ENCODE data around the gene SEMA3C. TPM values are rescaled to one million over a fixed set of nuclear protein-coding genes. Genes with fewer than 3 reads are reported as not detected.

The SEMA3C gene
- total and polyA plus RNA-seq, 8 donors = 58.0 to 118 (median 95.0) TPM

DNA sequence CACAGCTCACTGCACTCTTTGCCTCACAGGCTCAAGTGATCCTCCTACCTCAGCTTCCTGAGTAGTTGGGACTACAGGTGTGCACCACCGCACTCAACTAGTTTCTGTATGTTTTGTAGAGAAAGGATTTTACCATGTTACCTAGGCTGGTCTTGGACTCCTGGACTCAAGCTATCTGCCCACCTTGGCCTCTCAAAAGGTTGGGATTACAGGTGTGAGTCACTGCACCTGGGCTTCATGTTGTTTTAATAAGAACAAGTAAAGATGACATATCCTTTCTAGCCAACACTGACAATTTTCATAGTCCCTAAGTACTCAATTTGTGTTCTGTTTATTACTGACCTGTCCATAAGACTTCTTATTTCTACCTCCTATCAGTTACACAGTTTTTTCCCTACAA, 16.8 kb downstream of the SEMA3C start:
- Histone ChIP-seq H3K9me3 (no peaks in the 10 kb centered on the region), H3K27ac (no peak overlapping the region), H3K36me3 (no peaks in the 10 kb centered on the region), H3K27me3 (no peaks in the 10 kb centered on the region), H3K4me1 (no peaks in the 10 kb centered on the region), H3K4me3 (no peak overlapping the region)
- no peak for ATAC-seq
- intact Hi-C loops (cut with DNase I) = no loop called here
- TF ChIP-seq, protein P1, sequence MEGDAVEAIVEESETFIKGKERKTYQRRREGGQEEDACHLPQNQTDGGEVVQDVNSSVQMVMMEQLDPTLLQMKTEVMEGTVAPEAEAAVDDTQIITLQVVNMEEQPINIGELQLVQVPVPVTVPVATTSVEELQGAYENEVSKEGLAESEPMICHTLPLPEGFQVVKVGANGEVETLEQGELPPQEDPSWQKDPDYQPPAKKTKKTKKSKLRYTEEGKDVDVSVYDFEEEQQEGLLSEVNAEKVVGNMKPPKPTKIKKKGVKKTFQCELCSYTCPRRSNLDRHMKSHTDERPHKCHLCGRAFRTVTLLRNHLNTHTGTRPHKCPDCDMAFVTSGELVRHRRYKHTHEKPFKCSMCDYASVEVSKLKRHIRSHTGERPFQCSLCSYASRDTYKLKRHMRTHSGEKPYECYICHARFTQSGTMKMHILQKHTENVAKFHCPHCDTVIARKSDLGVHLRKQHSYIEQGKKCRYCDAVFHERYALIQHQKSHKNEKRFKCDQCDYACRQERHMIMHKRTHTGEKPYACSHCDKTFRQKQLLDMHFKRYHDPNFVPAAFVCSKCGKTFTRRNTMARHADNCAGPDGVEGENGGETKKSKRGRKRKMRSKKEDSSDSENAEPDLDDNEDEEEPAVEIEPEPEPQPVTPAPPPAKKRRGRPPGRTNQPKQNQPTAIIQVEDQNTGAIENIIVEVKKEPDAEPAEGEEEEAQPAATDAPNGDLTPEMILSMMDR (IDR thresholded peaks at IDR 0.05) = no peak
- no peak for DNase-seq

DNA sequence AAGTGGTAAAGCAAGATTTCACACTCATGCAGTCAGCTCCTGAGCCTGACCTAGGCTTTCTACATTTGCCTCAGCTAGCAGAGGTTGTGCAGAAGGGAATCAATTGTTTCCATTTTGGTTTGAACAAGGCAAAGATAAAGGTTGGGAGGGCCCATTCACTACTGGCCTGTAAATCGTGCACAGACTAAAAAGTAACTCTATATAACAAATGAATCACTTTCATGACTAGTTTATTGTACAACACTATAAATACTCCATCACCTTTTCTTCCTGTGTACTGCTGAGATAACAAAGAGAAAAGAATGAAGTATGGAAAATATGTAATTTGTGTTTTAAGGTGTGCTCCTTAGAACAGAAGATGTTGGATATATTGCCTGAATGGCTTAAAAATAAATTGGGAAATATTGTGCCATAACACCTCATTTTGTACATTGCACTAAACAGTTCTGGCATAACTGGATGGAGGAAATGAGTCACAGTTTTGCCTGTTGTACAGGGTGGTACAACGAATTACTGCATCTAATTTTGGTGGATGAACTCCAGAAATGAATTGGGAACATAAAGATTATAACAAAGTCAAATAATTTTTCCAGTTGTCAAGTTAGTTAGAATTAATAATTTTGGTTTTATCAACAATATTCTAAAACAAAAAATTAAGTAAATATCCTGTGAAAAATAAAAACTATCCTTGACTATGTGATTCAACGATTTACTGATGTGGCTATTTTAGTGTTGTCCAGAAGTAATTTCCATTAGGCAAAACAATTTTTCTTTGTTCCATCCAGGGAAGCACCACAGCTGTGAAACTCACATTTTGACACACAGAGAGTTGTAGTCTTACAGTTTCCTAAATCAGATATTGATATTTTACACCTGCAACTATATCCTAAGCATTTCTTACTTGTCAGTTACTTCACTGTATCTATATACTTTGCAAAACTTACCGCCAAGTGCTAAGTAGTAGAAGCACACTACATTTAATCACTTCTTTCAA, 18.0 kb downstream of the SEMA3C start:
- intact Hi-C loops (cut with DNase I) = no loop called here
- H3K4me3 ChIP-seq = no peak overlapping the region
- no peaks in the 10 kb centered on the region for H3K9me3 ChIP-seq
- no peaks in the 10 kb centered on the region for H3K36me3 ChIP-seq
- no peak overlapping the region for H3K27ac ChIP-seq
- DNase-seq (no peak), ATAC-seq (peak; percentile 50)
- H3K4me1 ChIP-seq = no peaks in the 10 kb centered on the region
- no peaks in the 10 kb centered on the region for H3K27me3 ChIP-seq
- TF ChIP-seq, protein P1 (IDR thresholded peaks at IDR 0.05) = no peak

DNA sequence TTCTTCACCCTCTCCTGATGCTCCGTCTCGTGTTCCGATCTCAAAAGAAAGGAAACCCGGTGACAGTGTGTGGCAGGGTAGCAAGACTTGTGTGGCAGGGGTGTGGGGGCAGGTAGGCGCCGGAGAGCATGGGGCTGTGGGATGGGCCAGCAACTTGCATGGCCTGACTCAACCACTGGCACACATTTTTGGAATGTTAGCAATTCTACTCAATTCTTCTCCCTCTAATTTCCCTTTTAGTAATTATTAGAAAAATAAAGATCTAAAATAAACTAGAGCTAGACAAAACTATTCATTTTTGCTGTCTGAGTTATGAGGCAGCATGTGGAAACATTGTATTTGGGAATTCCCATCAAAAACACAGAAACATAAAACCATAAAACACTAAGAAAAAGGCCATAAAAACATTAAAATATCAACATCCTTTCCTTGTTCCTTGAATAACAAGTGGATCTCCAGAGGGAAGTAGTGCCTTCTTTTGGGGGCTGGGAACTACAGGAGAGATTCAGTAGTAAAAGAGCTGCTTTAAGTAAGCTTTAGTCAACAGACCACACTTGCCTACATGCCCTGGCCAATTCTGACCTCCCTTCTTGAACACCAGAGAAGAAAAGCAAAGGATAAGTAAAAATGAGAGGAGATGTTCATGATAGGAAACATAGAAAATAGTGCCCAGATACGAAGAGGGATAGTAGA, 21.8 kb downstream of the SEMA3C start:
- DNase-seq (no peak), ATAC-seq (no peak)
- no peaks in the 10 kb centered on the region for H3K9me3 ChIP-seq
- no peaks in the 10 kb centered on the region for H3K36me3 ChIP-seq
- H3K4me1 ChIP-seq = no peaks in the 10 kb centered on the region
- H3K27ac ChIP-seq = no peak overlapping the region
- no peak overlapping the region for H3K4me3 ChIP-seq
- intact Hi-C loops (cut with DNase I) = no loop called here
- TF ChIP-seq, protein P1 (IDR thresholded peaks at IDR 0.05) = no peak
- H3K27me3 ChIP-seq = no peaks in the 10 kb centered on the region

DNA sequence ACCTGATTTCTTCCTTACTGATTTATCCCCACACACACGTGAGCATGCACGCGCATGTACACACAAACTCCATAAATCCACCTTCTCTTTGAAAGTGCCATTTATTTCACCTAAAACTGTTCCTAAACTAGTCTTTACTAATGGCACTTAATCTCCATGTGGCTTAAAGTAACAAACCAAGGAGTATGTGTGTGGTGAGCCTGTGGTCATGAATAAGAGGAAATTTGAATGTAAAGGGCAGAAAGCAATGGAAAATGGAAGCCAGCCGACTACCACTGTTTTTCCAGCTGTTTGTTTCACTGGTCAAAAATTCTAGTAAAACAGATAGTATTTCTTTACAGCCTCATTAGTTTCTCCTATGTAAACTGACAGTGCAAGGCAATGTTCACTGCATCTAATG, 23.8 kb downstream of the SEMA3C start:
- Histone ChIP-seq H3K27ac (no peak overlapping the region), H3K9me3 (no peaks in the 10 kb centered on the region), H3K4me3 (no peak overlapping the region), H3K4me1 (no peaks in the 10 kb centered on the region), H3K27me3 (no peaks in the 10 kb centered on the region), H3K36me3 (no peaks in the 10 kb centered on the region)
- no peak for ATAC-seq
- TF ChIP-seq, protein P1 (IDR thresholded peaks at IDR 0.05) = no peak
- no peak for DNase-seq
- intact Hi-C loops (cut with DNase I) = no loop called here

DNA sequence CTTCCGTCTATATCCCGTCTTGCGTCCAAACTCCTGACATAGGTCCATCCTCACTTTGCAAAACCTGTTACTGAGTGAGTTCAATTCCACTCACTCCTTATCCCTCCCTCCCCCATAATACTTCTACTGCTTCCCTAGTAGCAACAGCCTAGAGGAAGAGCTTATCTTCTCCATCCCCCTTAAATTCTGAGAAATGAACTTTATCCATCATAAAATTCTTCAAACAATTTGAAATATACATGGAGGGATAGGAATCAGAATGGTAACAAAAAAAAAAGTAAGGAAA, 27.6 kb downstream of the SEMA3C start:
- H3K36me3 ChIP-seq = no peaks in the 10 kb centered on the region
- intact Hi-C loops (cut with DNase I) = no loop called here
- TF ChIP-seq, protein P1 (IDR thresholded peaks at IDR 0.05) = no peak
- no peak overlapping the region for H3K27ac ChIP-seq
- no peaks in the 10 kb centered on the region for H3K4me1 ChIP-seq
- H3K9me3 ChIP-seq = no peaks in the 10 kb centered on the region
- DNase-seq = no peak
- ATAC-seq = no peak
- no peaks in the 10 kb centered on the region for H3K27me3 ChIP-seq
- H3K4me3 ChIP-seq = no peak overlapping the region

Data from left lung (tissue), 10 donors.